Cardiac fibroblast (primary cell): ENCODE results near the gene RIN1.
"Not testable (repeated sequence)": the region's sequence is repeated elsewhere in the genome, so short reads cannot be mapped to it uniquely, and the experiment has no call there.

Experiments
- DNase-seq, 2 donors: peaks; one replicate each; pipeline versions ENCODE4 v3.0.0 to v3.0.0-alpha.2; 2010; ENCODE audit warnings: low read depth in 2 of 2
- H3K4me3 ChIP-seq, 2 donors: replicated peaks in 1 of 2; 1 replicate in 1 of 2; 2 replicates in 1 of 2; pipeline ENCODE4 v1.5.1; 2011; ENCODE audit warnings: low read depth in 2 of 2, low read length in 2 of 2, mild to moderate bottlenecking in 2 of 2, moderate library complexity in 1 of 2
- CTCF ChIP-seq: IDR thresholded peaks from one replicate; pipeline ENCODE4 v1.5.1; 2011; ENCODE audit warnings: low read depth, mild to moderate bottlenecking, low read length, inconsistent platforms

The RIN1 gene

DNA sequence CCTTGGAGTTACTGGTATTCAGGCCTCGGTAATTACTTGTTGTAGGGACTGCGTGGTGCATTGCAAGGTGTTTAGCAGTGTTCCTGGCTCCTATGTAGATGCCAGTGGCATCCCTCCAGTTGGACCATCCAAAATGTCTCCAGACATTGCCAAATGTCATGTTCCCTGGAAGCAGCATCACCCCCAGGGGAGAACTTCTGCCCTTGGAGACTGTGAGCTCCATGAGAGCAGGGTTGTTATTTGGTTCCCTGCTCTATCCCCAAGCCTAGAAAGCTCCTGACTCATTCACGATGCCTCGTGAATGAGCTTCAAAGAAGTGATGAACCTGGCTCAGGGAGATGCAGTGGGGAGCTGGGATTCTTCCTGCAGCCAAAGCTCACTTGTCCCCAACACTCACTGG is 14.6 kb downstream of the RIN1 start:
- DNase-seq, result peak in 1 of 2 donors; percentile 20
- no peak overlapping the region for H3K4me3 ChIP-seq
- TF ChIP-seq CTCF, result no peak

GRCh38 chr11:66320748-66321147 is 15.5 kb downstream of the RIN1 start:
- DNase-seq, result not testable (repeated sequence)

GRCh38 chr11:66320289-66320688 is 15.9 kb downstream of the RIN1 start:
- DNase-seq, H3K4me3 ChIP-seq: not testable (repeated sequence)

More at GRCh38 chr11:66320748-66321147, 15.5 kb downstream of the RIN1 start:
- not testable (repeated sequence) for H3K4me3 ChIP-seq

GRCh38 chr11:66318600-66318970 is 17.6 kb downstream of the RIN1 start:
- no peak overlapping the region for H3K4me3 ChIP-seq
- no peak for TF ChIP-seq CTCF
- no peak for DNase-seq

- TF ChIP-seq CTCF, result no peak
- DNase-seq, result peak; percentile 95
- no peak overlapping the region for H3K4me3 ChIP-seq
Observed at GRCh38 chr11:66317723-66318599, 18.3 kb downstream of the RIN1 start.

DNA sequence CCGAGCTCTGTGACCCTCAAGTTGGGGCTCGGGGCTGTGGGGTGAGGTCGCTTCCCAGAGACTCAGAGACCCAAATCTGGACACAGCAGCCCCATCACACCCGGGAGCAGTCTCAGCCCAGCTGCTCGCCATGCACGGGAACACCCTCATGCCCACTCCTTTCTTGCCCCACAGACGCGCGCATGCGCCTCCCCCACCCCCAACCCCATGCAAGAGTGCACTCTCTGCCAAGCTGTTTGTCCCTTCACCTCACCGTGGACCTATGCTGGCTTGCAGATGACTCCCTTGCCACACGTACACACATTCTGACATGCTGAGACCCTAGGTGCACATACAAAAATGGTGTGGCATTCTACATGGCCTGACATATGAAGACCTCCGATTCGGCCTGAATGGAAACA is 18.9 kb downstream of the RIN1 start:
- H3K4me3 ChIP-seq, result no peak overlapping the region
- peak; percentile 66 to 88 for DNase-seq
- no peak for TF ChIP-seq CTCF

- no peak for TF ChIP-seq CTCF
- peak; percentile 68 to 96 for DNase-seq
- peak within 1 kb of the TSS; percentile 63 to 65 for H3K4me3 ChIP-seq
Observed at GRCh38 chr11:66316849-66317251, 19.4 kb downstream of the RIN1 start, which contains the start of gene CD248. CD248 (minus strand) TSS chr11:66317044; CDS start chr11:66317027, 17 bp downstream.
